Dermis microvascular lymphatic vessel endothelial cell (primary cell): ENCODE data around the gene ARHGEF37. TPM values are rescaled to one million over a fixed set of nuclear protein-coding genes. Genes with fewer than 3 reads are reported as not detected.
"Not testable (repeated sequence)": the region's sequence is repeated elsewhere in the genome, so short reads cannot be mapped to it uniquely, and the experiment has no call there.

Experiments
- DNase-seq, 2 donors: peaks; one replicate each; pipeline versions ENCODE4 v3.0.0 to v3.0.0-alpha.2; 2010; ENCODE audit warnings: low read depth in 2 of 2
- total RNA-seq: library from RNA; depleted of rRNA; stranded (reverse); fragments of >200 nt; gene quantifications from 2 replicates; pipeline ENCODE4 v1.2.1, GENCODE V29; 2014

The ARHGEF37 gene
- total RNA-seq, 1 donor from 2014 or later: 8.3 TPM

- no peak for DNase-seq
Measured at GRCh38 chr5:149646564-149646963, 65.3 kb downstream of the ARHGEF37 start.

DNA sequence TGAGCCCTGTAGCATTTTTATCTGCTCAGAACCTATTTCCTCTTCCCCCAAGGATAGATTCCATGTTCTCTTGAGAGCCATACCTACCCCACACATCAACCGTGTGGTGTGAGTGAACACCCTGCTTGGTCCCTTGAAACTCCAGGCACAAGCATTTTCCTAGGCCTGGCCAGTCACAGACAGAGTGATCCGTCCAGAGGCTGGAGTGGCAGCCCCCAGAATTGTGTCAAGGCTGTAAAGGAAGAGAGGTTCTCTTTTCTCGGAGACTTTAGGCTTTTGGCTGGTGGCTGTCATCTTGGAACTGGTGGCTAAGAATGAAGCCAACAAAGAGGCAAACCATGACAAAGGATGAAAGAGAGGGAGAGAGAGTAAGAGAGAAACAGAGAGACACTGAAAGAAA lies 66.0 kb downstream of the ARHGEF37 start:
- no peak for DNase-seq

GRCh38 chr5:149648464-149649393 lies 67.4 kb downstream of the ARHGEF37 start:
- DNase-seq: not testable (repeated sequence)

- DNase-seq: not testable (repeated sequence)
Measured at GRCh38 chr5:149649730-149650129, 68.4 kb downstream of the ARHGEF37 start.

- no peak for DNase-seq
Measured at GRCh38 chr5:149651686-149652085, 70.4 kb downstream of the ARHGEF37 start.

GRCh38 chr5:149652697-149653096 lies 71.4 kb downstream of the ARHGEF37 start:
- DNase-seq: no peak

GRCh38 chr5:149654231-149654630 lies 72.9 kb downstream of the ARHGEF37 start:
- DNase-seq: no peak

DNA sequence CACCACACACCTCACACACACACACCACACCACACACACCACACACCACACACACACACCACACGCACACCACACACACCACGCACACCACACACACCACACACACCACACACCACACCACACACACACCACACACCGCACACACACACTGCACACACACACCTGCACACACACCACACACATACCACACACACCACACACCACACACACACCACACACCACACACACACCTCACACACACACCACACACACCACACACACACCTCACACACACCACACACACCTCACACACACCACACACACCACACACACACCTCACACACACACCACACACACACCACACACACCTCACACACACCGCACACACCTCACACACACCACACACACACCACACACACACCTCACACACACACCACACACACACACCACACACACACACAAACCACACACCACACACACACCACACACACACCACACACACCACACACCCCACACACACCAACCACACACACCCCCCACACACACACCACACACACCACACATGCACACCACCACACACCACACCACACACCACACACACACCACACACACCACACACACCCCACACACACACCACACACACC lies 73.7 kb downstream of the ARHGEF37 start:
- DNase-seq: no peak

DNA sequence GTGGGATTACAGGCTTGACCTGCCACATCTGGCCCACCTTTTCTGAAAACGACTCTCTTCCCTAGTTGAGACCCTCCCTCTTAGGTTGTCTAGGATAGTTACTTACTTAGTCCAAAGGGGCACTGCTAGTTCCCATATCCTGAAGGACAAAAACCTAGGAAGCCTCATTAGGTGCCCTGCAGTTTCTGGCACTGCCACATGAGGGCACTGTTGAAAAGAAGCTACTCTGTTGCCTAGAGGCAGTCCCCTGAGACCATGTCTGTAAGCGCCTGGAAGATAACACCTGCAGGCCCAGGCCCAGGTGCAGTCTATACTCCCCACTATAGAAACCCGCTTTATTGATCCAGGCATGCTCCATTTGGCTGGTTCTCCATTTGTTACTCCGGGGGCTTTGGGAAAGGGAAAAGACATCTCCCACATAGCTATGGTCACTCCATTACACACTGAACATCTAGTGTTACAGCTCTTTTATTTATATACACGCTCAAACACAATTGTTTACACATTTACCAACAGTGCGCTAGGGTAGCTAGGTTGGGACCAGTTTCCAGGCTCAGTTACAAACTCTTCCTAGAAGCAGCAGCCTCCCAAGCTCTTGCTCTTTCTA lies 75.4 kb downstream of the ARHGEF37 start:
- peak in 1 of 2 donors; percentile 33 for DNase-seq

DNA sequence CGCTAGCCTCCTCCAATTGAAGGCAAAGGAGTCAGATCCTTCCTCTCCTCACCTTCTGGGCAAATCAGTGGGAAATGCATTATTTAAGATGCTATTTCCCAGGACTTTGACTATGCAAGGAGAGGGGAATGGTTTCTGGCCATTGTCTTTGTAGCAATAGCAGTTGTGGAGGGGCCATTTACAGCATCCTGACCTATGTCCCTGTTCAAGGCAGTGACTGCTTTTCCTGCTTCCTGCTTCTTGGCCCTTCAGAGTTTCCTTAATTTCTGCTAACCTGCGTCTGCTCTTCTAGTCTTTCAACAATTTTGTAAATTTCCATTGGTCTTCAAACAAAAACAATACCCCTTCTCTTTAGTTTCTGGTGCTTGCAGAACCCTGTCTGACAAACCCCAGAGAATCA lies 76.0 kb downstream of the ARHGEF37 start:
- DNase-seq: no peak

DNA sequence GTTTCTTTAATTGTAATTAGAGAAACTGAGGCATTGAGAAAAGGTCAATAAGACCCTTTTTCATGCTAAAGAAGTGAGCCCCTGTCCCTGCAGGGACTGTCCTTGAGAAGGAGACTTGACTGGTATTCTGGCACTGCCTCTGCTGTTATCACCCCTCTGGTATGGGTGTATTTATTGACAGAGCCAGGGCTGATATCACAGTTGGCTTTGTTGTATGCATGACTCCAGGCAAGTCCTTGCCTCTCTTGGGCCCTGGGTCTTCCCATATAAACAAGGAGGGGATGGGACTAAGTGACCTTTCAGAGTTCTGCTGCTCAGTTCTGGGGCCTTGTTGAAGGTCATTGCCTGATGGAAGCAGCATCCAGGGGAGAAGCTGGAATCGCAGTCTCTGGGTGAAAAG lies 77.0 kb downstream of the ARHGEF37 start:
- no peak for DNase-seq

DNA sequence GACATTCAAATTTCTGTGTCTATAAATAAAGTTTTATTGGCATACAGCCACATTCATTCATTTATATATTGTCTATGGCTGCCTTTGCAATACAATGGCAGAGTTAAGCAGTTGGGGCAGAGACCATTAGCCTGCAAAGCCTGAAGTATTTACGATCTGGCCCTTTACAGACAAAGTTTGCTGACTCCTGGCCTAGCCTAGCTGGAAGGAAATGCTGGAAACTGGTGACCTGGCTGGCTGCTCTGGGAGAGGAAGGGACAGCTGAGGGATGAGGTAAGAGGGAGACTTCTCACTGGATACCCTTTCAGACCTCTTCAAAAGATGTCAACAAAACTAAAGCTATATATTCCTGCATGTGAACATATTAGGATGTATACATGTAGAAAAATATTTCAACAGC lies 82.8 kb downstream of the ARHGEF37 start:
- no peak for DNase-seq

- DNase-seq: no peak
Measured at GRCh38 chr5:149664666-149665415, 83.5 kb downstream of the ARHGEF37 start.

- no peak for DNase-seq
Measured at GRCh38 chr5:149665416-149666175, 84.3 kb downstream of the ARHGEF37 start.

- DNase-seq: peak in 1 of 2 donors; percentile 18
Measured at GRCh38 chr5:149666212-149666852, 85.0 kb downstream of the ARHGEF37 start.

- DNase-seq: peak; percentile 52 to 55
Measured at GRCh38 chr5:149667084-149667828, 86.0 kb downstream of the ARHGEF37 start.

- DNase-seq: no peak
Measured at GRCh38 chr5:149667829-149668330, 86.6 kb downstream of the ARHGEF37 start.

GRCh38 chr5:149669273-149669672 lies 88.0 kb downstream of the ARHGEF37 start:
- not testable (repeated sequence) for DNase-seq

DNA sequence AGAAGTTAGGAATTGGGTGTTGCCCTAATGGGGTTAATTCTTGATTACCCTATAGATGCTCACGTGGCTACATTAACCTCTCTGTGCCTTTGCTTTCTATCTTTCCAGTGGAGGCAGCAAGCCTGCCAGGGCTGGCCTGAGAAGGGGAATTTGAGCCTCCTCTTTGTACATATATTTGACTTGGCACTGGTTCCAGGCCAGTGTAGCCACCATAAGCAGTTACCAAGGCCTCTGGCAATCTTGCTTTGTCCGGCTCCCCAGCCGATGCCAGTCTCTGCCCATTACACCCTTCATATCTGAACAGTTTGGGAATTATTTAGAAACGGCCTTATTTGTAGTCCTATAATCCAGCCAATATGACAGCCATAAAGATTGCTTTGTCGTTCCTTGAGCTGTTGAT lies 90.2 kb downstream of the ARHGEF37 start:
- DNase-seq: peak in 1 of 2 donors; percentile 27
